GM12873 (cell line): ENCODE results near the gene KIF6.

Experiments
- TF ChIP-seq, protein P1 (sequence below): IDR thresholded peaks from 2 replicates; pipeline ENCODE4 v1.5.1; 2012; ENCODE audit warnings: low read depth, mild to moderate bottlenecking, moderate library complexity, low read length, control low read depth; ENCODE audit not compliant: insufficient read depth; ENCODE audit errors: missing control alignments

Gene KIF6

GRCh38 chr6:39515006-39515405 is 210.2 kb downstream of the KIF6 start:
- TF ChIP-seq, protein P1, sequence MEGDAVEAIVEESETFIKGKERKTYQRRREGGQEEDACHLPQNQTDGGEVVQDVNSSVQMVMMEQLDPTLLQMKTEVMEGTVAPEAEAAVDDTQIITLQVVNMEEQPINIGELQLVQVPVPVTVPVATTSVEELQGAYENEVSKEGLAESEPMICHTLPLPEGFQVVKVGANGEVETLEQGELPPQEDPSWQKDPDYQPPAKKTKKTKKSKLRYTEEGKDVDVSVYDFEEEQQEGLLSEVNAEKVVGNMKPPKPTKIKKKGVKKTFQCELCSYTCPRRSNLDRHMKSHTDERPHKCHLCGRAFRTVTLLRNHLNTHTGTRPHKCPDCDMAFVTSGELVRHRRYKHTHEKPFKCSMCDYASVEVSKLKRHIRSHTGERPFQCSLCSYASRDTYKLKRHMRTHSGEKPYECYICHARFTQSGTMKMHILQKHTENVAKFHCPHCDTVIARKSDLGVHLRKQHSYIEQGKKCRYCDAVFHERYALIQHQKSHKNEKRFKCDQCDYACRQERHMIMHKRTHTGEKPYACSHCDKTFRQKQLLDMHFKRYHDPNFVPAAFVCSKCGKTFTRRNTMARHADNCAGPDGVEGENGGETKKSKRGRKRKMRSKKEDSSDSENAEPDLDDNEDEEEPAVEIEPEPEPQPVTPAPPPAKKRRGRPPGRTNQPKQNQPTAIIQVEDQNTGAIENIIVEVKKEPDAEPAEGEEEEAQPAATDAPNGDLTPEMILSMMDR: no peak

DNA sequence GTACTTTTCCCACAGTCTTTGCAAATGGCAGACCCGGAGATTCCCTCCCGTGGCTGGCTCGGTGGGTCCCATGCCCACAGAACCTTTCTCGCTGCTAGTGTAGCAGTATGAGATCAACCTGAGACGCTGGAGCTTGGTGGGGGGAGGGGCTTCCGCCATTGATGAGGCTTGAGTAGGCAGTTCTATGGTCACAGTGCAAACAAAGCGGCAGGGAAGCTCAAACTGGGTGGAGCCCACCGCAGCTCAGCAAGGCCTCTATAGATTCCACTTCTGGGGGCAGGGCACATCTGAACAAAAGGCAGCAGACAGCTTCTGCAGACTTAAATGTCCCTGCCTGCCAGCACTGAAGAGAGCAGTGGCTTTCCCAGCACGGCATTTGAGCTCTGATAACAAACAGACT is 216.7 kb downstream of the KIF6 start:
- TF ChIP-seq, protein P1: no peak

DNA sequence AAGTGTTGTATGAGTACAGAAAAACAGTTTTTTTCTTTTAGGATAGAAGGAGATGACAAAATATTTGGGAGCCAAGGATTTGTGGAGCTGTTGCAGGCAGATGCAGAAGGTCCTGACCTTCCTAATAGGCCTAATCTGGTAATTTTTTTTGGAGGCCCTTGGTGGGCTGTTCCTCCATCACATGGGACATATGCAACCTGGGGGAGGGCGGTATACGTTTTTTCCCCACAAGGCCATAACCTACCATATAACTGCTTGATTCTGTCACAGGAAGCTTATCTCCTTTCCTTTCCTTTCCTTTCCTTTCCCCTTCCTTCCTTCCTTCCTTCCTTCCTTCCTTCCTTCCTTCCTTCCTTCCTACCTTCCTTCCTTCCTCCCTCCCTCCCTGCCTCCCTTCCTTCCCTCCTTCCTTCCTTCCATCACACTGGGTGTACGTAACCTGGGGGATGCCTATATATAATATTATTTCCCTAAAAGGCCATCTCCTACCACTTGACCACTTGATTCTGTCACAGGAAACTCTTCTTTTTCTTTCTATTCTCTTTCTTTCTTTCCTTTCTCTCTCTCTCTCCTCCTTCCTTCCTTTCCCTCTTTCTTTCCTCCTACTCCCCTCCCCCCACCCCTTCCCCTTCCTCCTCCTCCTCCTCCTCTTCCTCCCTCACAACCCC is 217.7 kb downstream of the KIF6 start:
- TF ChIP-seq, protein P1: no peak

DNA sequence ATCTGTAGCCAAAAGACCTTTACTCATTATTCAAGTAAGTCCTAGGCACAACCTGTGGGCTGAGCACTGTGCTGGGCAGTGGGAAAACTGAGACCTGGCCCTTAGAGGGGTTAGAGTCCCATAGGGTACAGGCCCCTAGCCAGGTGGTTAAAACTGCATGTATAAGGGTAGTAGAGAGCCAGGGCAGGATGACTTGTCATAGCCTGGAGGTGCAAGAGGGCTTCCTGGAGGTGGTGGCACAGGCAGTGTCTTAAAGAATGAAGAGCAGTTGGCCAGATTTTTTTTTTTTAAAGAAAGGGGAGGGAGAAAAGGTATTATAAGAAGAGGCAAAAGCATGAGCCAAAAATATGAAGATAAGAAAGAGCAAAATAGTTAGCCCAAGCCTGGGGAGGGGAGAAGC is 226.2 kb downstream of the KIF6 start:
- TF ChIP-seq, protein P1: no peak

DNA sequence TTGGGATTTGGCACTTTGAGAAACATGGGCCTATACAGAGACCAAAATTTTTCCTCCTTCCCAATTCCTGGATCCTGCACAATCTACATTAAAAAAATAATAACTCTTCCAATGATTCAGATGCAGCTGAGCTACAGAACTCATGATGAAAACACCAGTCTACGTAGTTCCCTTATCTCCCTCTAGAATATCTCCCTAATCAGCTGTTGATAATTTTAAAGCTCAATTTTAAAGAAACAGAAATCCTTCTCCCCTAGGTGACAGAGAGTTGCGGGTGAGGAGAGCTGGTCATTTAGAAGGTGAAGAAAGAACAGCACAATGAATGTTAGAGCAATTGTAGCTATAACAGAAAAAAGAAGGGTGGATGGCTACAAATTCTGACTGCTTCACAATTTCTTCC is 227.1 kb downstream of the KIF6 start:
- TF ChIP-seq, protein P1: no peak

DNA sequence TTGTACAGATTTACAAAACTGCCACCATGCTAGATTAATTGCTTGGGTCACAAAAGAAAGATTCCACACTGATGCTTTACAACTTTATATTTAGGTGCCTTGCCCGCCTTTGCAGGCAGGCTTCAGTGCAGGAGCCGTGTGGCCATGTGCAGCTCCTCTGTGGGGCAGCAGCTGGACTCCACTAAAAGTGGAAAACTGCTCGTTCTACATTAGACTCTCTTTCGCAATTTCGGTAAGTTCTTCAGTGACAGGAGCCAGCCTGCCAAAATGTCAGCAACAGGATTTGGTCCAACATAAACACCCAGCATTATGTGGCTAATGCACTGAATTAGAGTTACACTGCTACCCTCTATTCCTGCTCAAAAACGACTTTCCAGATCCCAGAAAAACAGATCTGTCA is 228.3 kb downstream of the KIF6 start:
- TF ChIP-seq, protein P1: no peak

DNA sequence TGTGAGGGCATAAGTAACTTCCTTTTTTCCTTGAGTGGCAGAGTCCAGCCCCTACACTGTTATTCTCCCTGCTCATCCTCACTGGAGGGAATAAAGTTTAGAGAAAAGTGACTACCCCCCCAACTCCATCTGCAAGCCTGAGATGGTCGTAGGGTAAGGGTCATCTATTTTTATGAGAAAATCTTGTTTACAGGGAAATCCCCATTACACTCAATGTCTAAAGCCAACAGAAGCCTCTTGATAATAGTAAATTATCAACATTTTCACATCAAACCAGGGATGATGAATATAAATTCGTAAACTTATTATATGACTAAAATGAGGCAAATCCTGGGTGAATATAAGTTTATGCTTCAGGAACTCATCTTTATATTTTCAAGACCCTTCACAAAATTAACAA is 228.8 kb downstream of the KIF6 start:
- TF ChIP-seq, protein P1: no peak

DNA sequence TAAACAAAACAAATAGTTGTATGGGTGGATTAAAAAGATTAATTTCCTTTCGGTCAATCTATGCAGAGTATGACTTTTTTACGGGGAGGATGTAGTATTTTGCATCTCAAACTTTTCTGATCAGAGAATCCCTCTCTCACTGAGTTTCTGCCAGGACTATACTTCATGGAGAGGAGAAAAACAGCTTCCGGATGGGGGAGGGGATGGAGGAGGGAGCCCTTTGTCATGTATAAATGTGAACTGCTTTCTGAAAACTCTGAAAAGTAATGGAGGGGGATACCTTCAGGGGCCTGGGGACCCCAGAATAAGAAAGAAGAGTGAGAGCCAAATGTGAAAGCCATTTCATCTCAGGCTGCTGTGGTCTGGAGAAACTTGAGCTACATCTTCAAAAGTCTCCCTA is 229.6 kb downstream of the KIF6 start:
- TF ChIP-seq, protein P1: no peak
